Measurements from ENCODE around the gene MYH15. TPM values are rescaled to one million over a fixed set of nuclear protein-coding genes. Genes with fewer than 3 reads are reported as not detected.

Gene MYH15
- total and polyA plus RNA-seq, 8 donors, result 0.05 to 0.37 (median 0.11) TPM; not detected in 4

DNA sequence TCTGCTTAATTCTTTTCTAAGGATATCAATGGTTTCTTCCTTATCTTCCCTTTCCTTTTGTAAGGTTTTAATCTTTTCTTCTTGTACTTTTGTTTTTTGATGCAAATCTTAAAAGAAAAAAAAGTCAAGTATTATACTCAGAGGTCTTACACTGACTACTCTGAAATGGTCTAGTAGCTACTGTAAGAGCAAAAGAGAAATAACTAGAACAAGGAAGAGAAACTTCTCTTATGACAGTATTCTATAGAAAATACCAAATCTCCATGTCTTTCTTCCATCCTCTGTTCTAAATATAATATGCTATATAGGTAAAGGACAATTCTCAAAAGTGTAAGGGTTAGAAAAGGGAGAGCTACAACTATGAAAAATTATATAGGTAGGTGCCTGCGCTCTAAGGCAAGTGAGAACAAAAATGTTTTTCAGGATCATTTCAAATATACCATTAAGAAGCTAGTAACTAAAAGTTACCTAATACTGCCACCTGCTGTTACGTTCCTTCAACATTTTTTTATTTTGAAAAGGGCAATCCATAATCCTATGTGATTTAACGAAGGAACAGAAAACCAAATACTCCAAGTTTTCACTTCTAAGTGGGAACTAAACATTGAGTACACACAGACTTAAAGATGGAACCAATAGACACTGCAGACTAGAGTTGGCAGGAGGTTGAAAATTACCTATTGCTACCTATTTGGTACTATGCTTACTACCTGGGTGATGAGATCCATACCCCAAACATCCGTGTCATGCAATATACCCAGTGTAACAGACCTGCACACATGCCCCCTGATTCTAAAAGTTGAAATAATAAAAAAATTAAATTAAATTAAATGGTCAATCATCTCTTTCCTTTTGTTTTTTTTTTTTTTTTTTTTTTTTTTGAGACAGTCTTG is 42.1 kb upstream of the MYH15 start:
- WGBS, 5 donors, result 38 to 52% (median 42%) methylated on average over 4 of the region's 4 CpGs

DNA sequence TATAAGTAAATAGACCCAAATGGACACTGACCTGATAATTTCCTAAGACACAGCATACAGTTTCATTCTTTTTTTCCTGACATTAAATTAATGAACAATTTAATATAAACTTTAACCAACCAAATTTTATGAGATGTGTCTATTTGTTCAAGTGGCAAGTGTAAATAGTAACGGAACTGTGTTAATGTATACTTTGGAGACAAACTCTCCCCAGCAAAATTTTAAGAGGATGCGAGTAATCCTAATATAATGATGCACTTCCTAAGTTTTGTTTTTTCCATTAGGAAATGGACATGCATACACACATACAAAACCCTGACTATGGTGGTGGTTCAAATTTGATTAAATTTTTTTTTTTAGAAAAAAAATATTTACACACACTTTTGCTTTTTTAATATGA is 38.5 kb upstream of the MYH15 start:
- no peaks in the 10 kb centered on the region for H3K27me3 ChIP-seq
- intact Hi-C loops (cut with DNase I; ENCODE audit: low total_unique reads), result no loop called here
- DNase-seq, result no peak
- H3K9me3 ChIP-seq, result no peaks in the 10 kb centered on the region
- TF ChIP-seq POLR2A (IDR thresholded peaks at IDR 0.05), result no peak
- TF ChIP-seq, protein P1, sequence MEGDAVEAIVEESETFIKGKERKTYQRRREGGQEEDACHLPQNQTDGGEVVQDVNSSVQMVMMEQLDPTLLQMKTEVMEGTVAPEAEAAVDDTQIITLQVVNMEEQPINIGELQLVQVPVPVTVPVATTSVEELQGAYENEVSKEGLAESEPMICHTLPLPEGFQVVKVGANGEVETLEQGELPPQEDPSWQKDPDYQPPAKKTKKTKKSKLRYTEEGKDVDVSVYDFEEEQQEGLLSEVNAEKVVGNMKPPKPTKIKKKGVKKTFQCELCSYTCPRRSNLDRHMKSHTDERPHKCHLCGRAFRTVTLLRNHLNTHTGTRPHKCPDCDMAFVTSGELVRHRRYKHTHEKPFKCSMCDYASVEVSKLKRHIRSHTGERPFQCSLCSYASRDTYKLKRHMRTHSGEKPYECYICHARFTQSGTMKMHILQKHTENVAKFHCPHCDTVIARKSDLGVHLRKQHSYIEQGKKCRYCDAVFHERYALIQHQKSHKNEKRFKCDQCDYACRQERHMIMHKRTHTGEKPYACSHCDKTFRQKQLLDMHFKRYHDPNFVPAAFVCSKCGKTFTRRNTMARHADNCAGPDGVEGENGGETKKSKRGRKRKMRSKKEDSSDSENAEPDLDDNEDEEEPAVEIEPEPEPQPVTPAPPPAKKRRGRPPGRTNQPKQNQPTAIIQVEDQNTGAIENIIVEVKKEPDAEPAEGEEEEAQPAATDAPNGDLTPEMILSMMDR (IDR thresholded peaks at IDR 0.05), result no peak
- TF ChIP-seq EP300 (IDR thresholded peaks at IDR 0.05), result no peak
- no peak for TF ChIP-seq POLR2AphosphoS5 (IDR thresholded peaks at IDR 0.05)
- H3K27ac ChIP-seq, result no peak overlapping the region
- no peaks in the 10 kb centered on the region for H3K4me1 ChIP-seq
- 76 to 88% (median 81%) methylated on average over 2 of the region's 2 CpGs for WGBS, 5 donors
- no peaks in the 10 kb centered on the region for H3K36me3 ChIP-seq
- no peak overlapping the region for H3K4me3 ChIP-seq

More for the DNA sequence above, 42.1 kb upstream of the MYH15 start:
- H3K27me3 ChIP-seq, result no peaks in the 10 kb centered on the region
- H3K9me3 ChIP-seq, result no peaks in the 10 kb centered on the region
- peaks cover 0 to 11% (median 0%) of the 10 kb centered on the region in 4 donors for H3K4me1 ChIP-seq
- peak in 1 of 2 donors; percentile 78 for DNase-seq
- H3K4me3 ChIP-seq, result no peak overlapping the region
- intact Hi-C loops (cut with DNase I; ENCODE audit: low total_unique reads), result no loop called here
- no peaks in the 10 kb centered on the region for H3K36me3 ChIP-seq
- TF ChIP-seq, protein P1 (IDR thresholded peaks at IDR 0.05), result peak in 5 of 7 experiments; percentile 24 to 47 (median 38)
- TF ChIP-seq EP300 (IDR thresholded peaks at IDR 0.05), result no peak
- TF ChIP-seq POLR2A (IDR thresholded peaks at IDR 0.05), result no peak
- TF ChIP-seq POLR2AphosphoS5 (IDR thresholded peaks at IDR 0.05), result no peak
- H3K27ac ChIP-seq, result no peak overlapping the region

DNA sequence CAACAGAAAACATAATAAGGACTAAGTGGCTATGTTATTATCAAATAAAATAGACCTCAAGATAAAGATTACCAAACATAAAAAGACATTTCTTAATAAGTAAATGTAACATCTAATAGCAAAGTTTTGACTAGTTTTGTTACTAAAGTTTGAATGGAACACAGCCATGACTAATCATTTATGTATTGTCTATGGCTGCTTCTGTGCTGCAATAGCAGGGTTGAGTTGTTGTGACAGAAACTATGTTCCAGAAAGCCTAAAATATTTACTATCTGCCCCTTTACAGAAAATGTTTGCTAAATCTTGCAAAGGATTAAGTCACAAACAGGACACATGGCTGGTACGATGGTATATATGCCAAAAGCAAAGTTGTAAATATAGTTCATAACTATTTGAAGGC is 37.9 kb upstream of the MYH15 start:
- Histone ChIP-seq H3K27me3 (no peaks in the 10 kb centered on the region), H3K4me3 (no peak overlapping the region), H3K4me1 (no peaks in the 10 kb centered on the region), H3K36me3 (peaks cover 0 to 5% (median 0%) of the 10 kb centered on the region in 4 donors), H3K9me3 (no peaks in the 10 kb centered on the region), H3K27ac (no peak overlapping the region)
- intact Hi-C loops (cut with DNase I; ENCODE audit: low total_unique reads), result no loop called here
- TF ChIP-seq POLR2A (IDR thresholded peaks at IDR 0.05) (no peak), POLR2AphosphoS5 (IDR thresholded peaks at IDR 0.05) (no peak), EP300 (IDR thresholded peaks at IDR 0.05) (no peak)
- TF ChIP-seq, protein P1 (IDR thresholded peaks at IDR 0.05), result no peak
- 59 to 76% (median 71%) methylated on average over 1 of the region's 1 CpG for whole genome bisulfite sequencing, 5 donors
- no peak for DNase-seq

DNA sequence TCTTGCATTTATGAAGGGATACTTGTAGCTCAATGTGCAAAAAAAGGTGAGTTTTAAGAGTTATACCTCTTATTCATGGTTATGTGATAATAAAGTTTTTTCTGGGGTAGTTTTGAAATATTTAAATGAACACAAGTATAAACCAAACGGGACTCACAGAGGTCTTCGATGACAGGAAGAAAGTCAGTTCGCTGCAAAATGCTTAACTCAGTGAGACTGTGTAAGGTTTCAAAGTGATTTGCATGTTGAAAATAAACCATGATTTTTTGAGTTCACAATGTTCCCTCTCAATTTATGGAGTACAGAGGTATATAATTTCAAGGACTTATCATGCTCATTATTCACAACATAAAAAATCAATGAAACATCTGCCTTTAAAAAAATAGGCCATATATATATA is 36.3 kb upstream of the MYH15 start:
- WGBS, 5 donors, result 76 to 87% (median 82%) methylated on average over 3 of the region's 3 CpGs
- no peaks in the 10 kb centered on the region for H3K9me3 ChIP-seq
- DNase-seq, result no peak
- H3K27ac ChIP-seq, result no peak overlapping the region
- intact Hi-C loops (cut with DNase I; ENCODE audit: low total_unique reads), result no loop called here
- peaks cover 0 to 8% (median 0%) of the 10 kb centered on the region in 4 donors for H3K36me3 ChIP-seq
- no peaks in the 10 kb centered on the region for H3K4me1 ChIP-seq
- H3K4me3 ChIP-seq, result no peak overlapping the region
- no peak for TF ChIP-seq EP300 (IDR thresholded peaks at IDR 0.05)
- TF ChIP-seq, protein P1 (IDR thresholded peaks at IDR 0.05), result no peak
- no peak for TF ChIP-seq POLR2A (IDR thresholded peaks at IDR 0.05)
- TF ChIP-seq POLR2AphosphoS5 (IDR thresholded peaks at IDR 0.05), result no peak
- H3K27me3 ChIP-seq, result no peaks in the 10 kb centered on the region
